Neuron (in vitro differentiated cells): ENCODE measurements around the gene VMP1.

Experiments
- H2AFZ ChIP-seq: one replicate; pipeline ENCODE4 v1.6.1; 2013; ENCODE audit warnings: low read depth, mild to moderate bottlenecking, inconsistent platforms, low read length, moderate library complexity
- H3K27me3 ChIP-seq: one replicate; pipeline ENCODE4 v1.6.1; 2013; ENCODE audit warnings: low read length; ENCODE audit not compliant: insufficient read depth
- H3K36me3 ChIP-seq: one replicate; pipeline ENCODE4 v1.6.1; 2013; ENCODE audit warnings: low read length; ENCODE audit not compliant: insufficient read depth
- H3K4me1 ChIP-seq: one replicate; pipeline ENCODE4 v1.6.1; 2013; ENCODE audit warnings: low read length; ENCODE audit not compliant: insufficient read depth
- H3K4me3 ChIP-seq: 2 replicates; pipeline ENCODE4 v1.5.1; 2013; ENCODE audit warnings: mild to moderate bottlenecking, low read length, moderate library complexity
- H3K9me3 ChIP-seq: one replicate; pipeline ENCODE4 v1.6.1; 2013; ENCODE audit warnings: low read length

Gene VMP1

GRCh38 chr17:59719526-59719925 is 12.1 kb downstream of the VMP1 start:
- Histone ChIP-seq H3K9me3 (no peaks in the 10 kb centered on the region), H2AFZ (no peak overlapping the region), H3K27me3 (no peaks in the 10 kb centered on the region), H3K36me3 (no peaks in the 10 kb centered on the region), H3K4me3 (no peak overlapping the region), H3K4me1 (no peaks in the 10 kb centered on the region)

GRCh38 chr17:59722623-59723022 is 15.2 kb downstream of the VMP1 start:
- Histone ChIP-seq H2AFZ (no peak overlapping the region), H3K9me3 (no peaks in the 10 kb centered on the region), H3K27me3 (no peaks in the 10 kb centered on the region), H3K4me1 (no peaks in the 10 kb centered on the region), H3K4me3 (no peak overlapping the region), H3K36me3 (no peaks in the 10 kb centered on the region)

GRCh38 chr17:59723041-59723440 is 15.6 kb downstream of the VMP1 start:
- no peak overlapping the region for H2AFZ ChIP-seq
- H3K36me3 ChIP-seq = no peaks in the 10 kb centered on the region
- H3K4me1 ChIP-seq = no peaks in the 10 kb centered on the region
- H3K27me3 ChIP-seq = no peaks in the 10 kb centered on the region
- H3K9me3 ChIP-seq = no peaks in the 10 kb centered on the region
- no peak overlapping the region for H3K4me3 ChIP-seq

- Histone ChIP-seq H2AFZ (no peak overlapping the region), H3K27me3 (no peaks in the 10 kb centered on the region), H3K36me3 (no peaks in the 10 kb centered on the region), H3K4me3 (no peak overlapping the region), H3K4me1 (no peaks in the 10 kb centered on the region), H3K9me3 (no peaks in the 10 kb centered on the region)
Measured at GRCh38 chr17:59723607-59724006, 16.2 kb downstream of the VMP1 start.

GRCh38 chr17:59725691-59726090 is 18.2 kb downstream of the VMP1 start:
- H3K4me3 ChIP-seq = no peak overlapping the region
- no peaks in the 10 kb centered on the region for H3K36me3 ChIP-seq
- no peaks in the 10 kb centered on the region for H3K9me3 ChIP-seq
- no peaks in the 10 kb centered on the region for H3K27me3 ChIP-seq
- no peak overlapping the region for H2AFZ ChIP-seq
- no peaks in the 10 kb centered on the region for H3K4me1 ChIP-seq

GRCh38 chr17:59727817-59728533 is 20.5 kb downstream of the VMP1 start:
- no peaks in the 10 kb centered on the region for H3K9me3 ChIP-seq
- no peak overlapping the region for H2AFZ ChIP-seq
- no peaks in the 10 kb centered on the region for H3K27me3 ChIP-seq
- H3K36me3 ChIP-seq = no peaks in the 10 kb centered on the region
- no peak overlapping the region for H3K4me3 ChIP-seq
- H3K4me1 ChIP-seq = no peaks in the 10 kb centered on the region

- H3K4me3 ChIP-seq = no peak overlapping the region
- H3K27me3 ChIP-seq = no peaks in the 10 kb centered on the region
- H2AFZ ChIP-seq = no peak overlapping the region
- H3K36me3 ChIP-seq = peaks cover 3% of the 10 kb centered on the region
- no peaks in the 10 kb centered on the region for H3K4me1 ChIP-seq
- no peaks in the 10 kb centered on the region for H3K9me3 ChIP-seq
Measured at GRCh38 chr17:59730268-59730834, 22.9 kb downstream of the VMP1 start.

GRCh38 chr17:59733697-59734096 is 26.2 kb downstream of the VMP1 start:
- H3K27me3 ChIP-seq = no peaks in the 10 kb centered on the region

GRCh38 chr17:59734226-59734625 is 26.8 kb downstream of the VMP1 start:
- H3K4me1 ChIP-seq = no peaks in the 10 kb centered on the region
- no peak overlapping the region for H2AFZ ChIP-seq
- H3K9me3 ChIP-seq = no peaks in the 10 kb centered on the region
- peaks cover 9% of the 10 kb centered on the region for H3K36me3 ChIP-seq
- H3K4me3 ChIP-seq = no peak overlapping the region
- no peaks in the 10 kb centered on the region for H3K27me3 ChIP-seq

More at GRCh38 chr17:59733697-59734096, 26.2 kb downstream of the VMP1 start:
- peaks cover 9% of the 10 kb centered on the region for H3K36me3 ChIP-seq
- no peak overlapping the region for H2AFZ ChIP-seq
- H3K4me1 ChIP-seq = no peaks in the 10 kb centered on the region
- H3K4me3 ChIP-seq = no peak overlapping the region
- no peaks in the 10 kb centered on the region for H3K9me3 ChIP-seq

- H3K4me1 ChIP-seq = no peaks in the 10 kb centered on the region
- H2AFZ ChIP-seq = no peak overlapping the region
- H3K27me3 ChIP-seq = no peaks in the 10 kb centered on the region
- peaks cover 13% of the 10 kb centered on the region for H3K36me3 ChIP-seq
- no peak overlapping the region for H3K4me3 ChIP-seq
- no peaks in the 10 kb centered on the region for H3K9me3 ChIP-seq
Measured at GRCh38 chr17:59737324-59737723, 29.9 kb downstream of the VMP1 start.

GRCh38 chr17:59743842-59744241 is 36.4 kb downstream of the VMP1 start:
- Histone ChIP-seq H3K36me3 (peaks cover 14% of the 10 kb centered on the region), H3K4me3 (no peak overlapping the region), H3K4me1 (no peaks in the 10 kb centered on the region), H3K27me3 (no peaks in the 10 kb centered on the region), H3K9me3 (peaks cover 4% of the 10 kb centered on the region), H2AFZ (no peak overlapping the region)

- H3K27me3 ChIP-seq = no peaks in the 10 kb centered on the region
- H2AFZ ChIP-seq = no peak overlapping the region
- H3K4me1 ChIP-seq = no peaks in the 10 kb centered on the region
- H3K9me3 ChIP-seq = peaks cover 4% of the 10 kb centered on the region
- H3K36me3 ChIP-seq = peaks cover 14% of the 10 kb centered on the region
- H3K4me3 ChIP-seq = no peak overlapping the region
Measured at GRCh38 chr17:59745040-59745439, 37.6 kb downstream of the VMP1 start.

- no peak overlapping the region for H3K4me3 ChIP-seq
- H3K9me3 ChIP-seq = peaks cover 4% of the 10 kb centered on the region
- no peaks in the 10 kb centered on the region for H3K4me1 ChIP-seq
- H3K27me3 ChIP-seq = no peaks in the 10 kb centered on the region
- no peak overlapping the region for H2AFZ ChIP-seq
- peaks cover 11% of the 10 kb centered on the region for H3K36me3 ChIP-seq
Measured at GRCh38 chr17:59746849-59747445, 39.5 kb downstream of the VMP1 start.
